ENCODE data around the gene SUMO4.

DNA sequence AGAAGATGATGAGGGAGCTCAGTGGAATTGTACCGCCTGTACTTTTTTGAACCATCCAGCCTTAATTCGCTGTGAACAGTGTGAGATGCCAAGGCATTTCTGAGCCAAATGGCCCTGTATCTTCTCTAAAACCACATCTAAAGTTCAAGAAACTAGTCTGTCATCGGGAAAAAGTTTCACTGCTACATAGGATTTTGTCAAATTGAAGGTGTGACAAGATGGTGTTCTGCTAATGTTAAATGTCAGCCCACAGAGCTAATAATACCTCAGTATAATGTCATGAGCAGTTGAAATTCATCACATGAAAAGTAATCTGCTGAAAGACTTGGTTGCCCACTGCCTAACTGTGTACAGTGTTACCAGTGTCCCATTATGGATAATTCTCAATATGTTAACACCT is 9.6 kb downstream of the SUMO4 start:
- TF ChIP-seq CTCF (IDR thresholded peaks at IDR 0.05) (no peak), TCF7L2 (IDR thresholded peaks at IDR 0.05; ENCODE audit: low read depth, low read length) (no peak), POLR2AphosphoS5 (IDR thresholded peaks at IDR 0.05; ENCODE audit: low read depth, low read length) (no peak), SIN3A (IDR thresholded peaks at IDR 0.05; ENCODE audit: borderline replicate concordance, insufficient read depth, low read depth, low read length) (no peak)
- TF ChIP-seq, protein P1, sequence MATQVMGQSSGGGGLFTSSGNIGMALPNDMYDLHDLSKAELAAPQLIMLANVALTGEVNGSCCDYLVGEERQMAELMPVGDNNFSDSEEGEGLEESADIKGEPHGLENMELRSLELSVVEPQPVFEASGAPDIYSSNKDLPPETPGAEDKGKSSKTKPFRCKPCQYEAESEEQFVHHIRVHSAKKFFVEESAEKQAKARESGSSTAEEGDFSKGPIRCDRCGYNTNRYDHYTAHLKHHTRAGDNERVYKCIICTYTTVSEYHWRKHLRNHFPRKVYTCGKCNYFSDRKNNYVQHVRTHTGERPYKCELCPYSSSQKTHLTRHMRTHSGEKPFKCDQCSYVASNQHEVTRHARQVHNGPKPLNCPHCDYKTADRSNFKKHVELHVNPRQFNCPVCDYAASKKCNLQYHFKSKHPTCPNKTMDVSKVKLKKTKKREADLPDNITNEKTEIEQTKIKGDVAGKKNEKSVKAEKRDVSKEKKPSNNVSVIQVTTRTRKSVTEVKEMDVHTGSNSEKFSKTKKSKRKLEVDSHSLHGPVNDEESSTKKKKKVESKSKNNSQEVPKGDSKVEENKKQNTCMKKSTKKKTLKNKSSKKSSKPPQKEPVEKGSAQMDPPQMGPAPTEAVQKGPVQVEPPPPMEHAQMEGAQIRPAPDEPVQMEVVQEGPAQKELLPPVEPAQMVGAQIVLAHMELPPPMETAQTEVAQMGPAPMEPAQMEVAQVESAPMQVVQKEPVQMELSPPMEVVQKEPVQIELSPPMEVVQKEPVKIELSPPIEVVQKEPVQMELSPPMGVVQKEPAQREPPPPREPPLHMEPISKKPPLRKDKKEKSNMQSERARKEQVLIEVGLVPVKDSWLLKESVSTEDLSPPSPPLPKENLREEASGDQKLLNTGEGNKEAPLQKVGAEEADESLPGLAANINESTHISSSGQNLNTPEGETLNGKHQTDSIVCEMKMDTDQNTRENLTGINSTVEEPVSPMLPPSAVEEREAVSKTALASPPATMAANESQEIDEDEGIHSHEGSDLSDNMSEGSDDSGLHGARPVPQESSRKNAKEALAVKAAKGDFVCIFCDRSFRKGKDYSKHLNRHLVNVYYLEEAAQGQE (IDR thresholded peaks at IDR 0.05; ENCODE audit: insufficient read depth in 1 of 2, low read depth in 2 of 2, low read length in 1 of 2): no peak
